ENCODE results near the gene TPP2. TPM values are rescaled to one million over a fixed set of nuclear protein-coding genes. Genes with fewer than 3 reads are reported as not detected.

Gene TPP2
- total RNA-seq, 1 experiment from 2014 or later = 58.9 TPM

- H3K4me3 Mint-ChIP-seq (ENCODE audit: unreplicated experiment) = no peak overlapping the region
- no TSS peak for BruUV-seq (replicated peaks)
Observed at GRCh38 chr13:102651892-102652291, 55.1 kb downstream of the TPP2 start.

DNA sequence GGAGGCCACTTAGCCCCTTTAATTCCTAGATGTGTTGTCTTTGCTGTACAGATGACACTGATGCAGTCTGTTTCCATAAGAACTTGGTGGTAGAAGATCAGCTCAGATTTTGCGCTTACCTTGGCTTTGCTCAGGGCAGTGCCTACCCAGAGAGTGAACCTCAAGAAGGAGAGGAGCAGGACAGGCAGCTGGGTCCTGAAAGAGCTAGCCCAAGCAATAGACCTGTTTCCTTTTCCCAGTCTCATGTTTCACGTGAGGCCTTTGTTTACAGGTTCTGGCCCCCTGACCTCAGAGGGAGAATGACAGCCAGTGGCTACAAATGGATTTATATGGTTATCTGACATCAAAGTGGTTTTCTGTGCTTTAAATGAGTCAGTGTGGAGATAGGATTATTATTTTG is 58.0 kb downstream of the TPP2 start:
- no TSS peak for BruUV-seq (replicated peaks)
- Histone ChIP-seq H3K27me3 (replicated peaks; ENCODE audit: control insufficient read depth, insufficient read depth, low read length) (no peaks in the 10 kb centered on the region), H3K4me3 (ENCODE audit: low read depth, low read length) (no peak overlapping the region), H3K36me3 (ENCODE audit: control insufficient read depth, insufficient read depth, low read length) (peaks cover 3% of the 10 kb centered on the region), H3K4me1 (peaks cover 30% of the 10 kb centered on the region), H3K9me3 (peaks cover 14% of the 10 kb centered on the region; the same call in 1 of the 2 replicates)
- CTCF ChIA-PET = interaction anchor here (0.7 kb wide), 1 partner anchor 70 kb away, joined by 4 read pairs; no protein-coding TSS in a partner anchor
- Mint-ChIP-seq H3K36me3 (ENCODE audit: insufficient read depth, unreplicated experiment) (peaks cover 28% of the 10 kb centered on the region), H3K4me1 (ENCODE audit: low read depth, unreplicated experiment) (peaks cover 7% of the 10 kb centered on the region), H3K27ac (ENCODE audit: unreplicated experiment) (no peak overlapping the region), H3K4me3 (ENCODE audit: unreplicated experiment) (no peak overlapping the region), H3K9me3 (ENCODE audit: unreplicated experiment) (peaks cover 14% of the 10 kb centered on the region), H3K27me3 (ENCODE audit: insufficient read depth, unreplicated experiment) (no peaks in the 10 kb centered on the region)
- POLR2A ChIA-PET = interaction anchor here (0.6 kb wide), 1 partner anchor 58 kb away, joined by 3 read pairs; the partner anchor contains the start of gene TPP2
- DNase-seq = no peak
- intact Hi-C loops (cut with micrococcal nuclease; ENCODE audit: unreplicated experiment) = loop anchor here (5.0 kb wide), 1 partner anchor 193 kb away; the partner anchor contains the start of gene ERCC5
- TF ChIP-seq, protein P1, sequence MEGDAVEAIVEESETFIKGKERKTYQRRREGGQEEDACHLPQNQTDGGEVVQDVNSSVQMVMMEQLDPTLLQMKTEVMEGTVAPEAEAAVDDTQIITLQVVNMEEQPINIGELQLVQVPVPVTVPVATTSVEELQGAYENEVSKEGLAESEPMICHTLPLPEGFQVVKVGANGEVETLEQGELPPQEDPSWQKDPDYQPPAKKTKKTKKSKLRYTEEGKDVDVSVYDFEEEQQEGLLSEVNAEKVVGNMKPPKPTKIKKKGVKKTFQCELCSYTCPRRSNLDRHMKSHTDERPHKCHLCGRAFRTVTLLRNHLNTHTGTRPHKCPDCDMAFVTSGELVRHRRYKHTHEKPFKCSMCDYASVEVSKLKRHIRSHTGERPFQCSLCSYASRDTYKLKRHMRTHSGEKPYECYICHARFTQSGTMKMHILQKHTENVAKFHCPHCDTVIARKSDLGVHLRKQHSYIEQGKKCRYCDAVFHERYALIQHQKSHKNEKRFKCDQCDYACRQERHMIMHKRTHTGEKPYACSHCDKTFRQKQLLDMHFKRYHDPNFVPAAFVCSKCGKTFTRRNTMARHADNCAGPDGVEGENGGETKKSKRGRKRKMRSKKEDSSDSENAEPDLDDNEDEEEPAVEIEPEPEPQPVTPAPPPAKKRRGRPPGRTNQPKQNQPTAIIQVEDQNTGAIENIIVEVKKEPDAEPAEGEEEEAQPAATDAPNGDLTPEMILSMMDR (IDR thresholded peaks at IDR 0.05; ENCODE audit: insufficient read depth in 1 of 2, low read depth in 1 of 2, low read length in 1 of 2, severe bottlenecking in 1 of 2, unreplicated experiment in 1 of 2) = no peak

More at GRCh38 chr13:102651892-102652291, 55.1 kb downstream of the TPP2 start:
- H3K27me3 ChIP-seq (replicated peaks; ENCODE audit: control insufficient read depth, insufficient read depth, low read length) = no peaks in the 10 kb centered on the region
- H3K27ac Mint-ChIP-seq (ENCODE audit: unreplicated experiment) = peak overlapping the region; percentile 57
- H3K9me3 Mint-ChIP-seq (ENCODE audit: unreplicated experiment) = no peaks in the 10 kb centered on the region
- H3K27me3 Mint-ChIP-seq (ENCODE audit: insufficient read depth, unreplicated experiment) = no peaks in the 10 kb centered on the region
- intact Hi-C loops (cut with micrococcal nuclease; ENCODE audit: unreplicated experiment) = loop anchor here (1.0 to 5.0 kb wide), 4 partner anchors 16 to 195 kb away; partner anchors contain the start of genes ERCC5 and TPP2
- DNase-seq = no peak
- peaks cover 32% of the 10 kb centered on the region for H3K4me1 ChIP-seq
- peaks cover 7% of the 10 kb centered on the region for H3K4me1 Mint-ChIP-seq (ENCODE audit: low read depth, unreplicated experiment)
- TF ChIP-seq, protein P1 (IDR thresholded peaks at IDR 0.05; ENCODE audit: insufficient read depth in 1 of 2, low read depth in 1 of 2, low read length in 1 of 2, severe bottlenecking in 1 of 2, unreplicated experiment in 1 of 2) = no peak
- H3K4me3 ChIP-seq (ENCODE audit: low read depth, low read length) = no peak overlapping the region
- H3K9me3 ChIP-seq = no peaks in the 10 kb centered on the region
- ChIA-PET POLR2A (interaction anchor here (0.6 kb wide), 1 partner anchor 1046 kb away, joined by 4 read pairs; no protein-coding TSS in a partner anchor), CTCF (interaction anchor here (2.6 kb wide), 1 partner anchor 73 kb away, joined by 12 read pairs; no protein-coding TSS in a partner anchor)
- H3K36me3 Mint-ChIP-seq (ENCODE audit: insufficient read depth, unreplicated experiment) = peaks cover 28% of the 10 kb centered on the region
- H3K36me3 ChIP-seq (ENCODE audit: control insufficient read depth, insufficient read depth, low read length) = peaks cover 2% of the 10 kb centered on the region; the same call in 1 of the 2 replicates

DNA sequence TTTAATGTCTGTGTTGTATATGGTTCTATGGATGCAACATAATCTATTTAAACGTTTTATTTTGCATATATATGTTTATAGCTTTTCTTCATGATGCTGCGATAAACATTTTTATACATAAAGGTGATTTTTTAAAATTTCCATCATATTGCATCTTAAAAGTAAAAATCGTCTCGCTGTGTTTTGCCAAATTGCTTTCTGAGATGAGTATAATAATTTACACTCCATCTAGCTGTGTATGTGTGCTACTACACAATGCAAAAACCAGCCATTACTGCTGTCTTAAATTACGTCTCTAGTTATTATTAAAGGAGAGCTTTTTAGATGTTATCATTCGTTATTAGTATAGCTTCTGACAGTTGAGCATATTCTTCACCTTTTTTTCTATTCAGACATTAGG is 60.8 kb downstream of the TPP2 start:
- peaks cover 15% of the 10 kb centered on the region; the same call in 1 of the 2 replicates for H3K9me3 ChIP-seq
- no peak overlapping the region for H3K4me3 Mint-ChIP-seq (ENCODE audit: unreplicated experiment)
- peaks cover 8% of the 10 kb centered on the region for H3K4me1 ChIP-seq
- peaks cover 3% of the 10 kb centered on the region for H3K36me3 ChIP-seq (ENCODE audit: control insufficient read depth, insufficient read depth, low read length)
- peaks cover 25% of the 10 kb centered on the region for H3K9me3 Mint-ChIP-seq (ENCODE audit: unreplicated experiment)
- no peak overlapping the region for H3K4me3 ChIP-seq (ENCODE audit: low read depth, low read length)
- peaks cover 51% of the 10 kb centered on the region for H3K36me3 Mint-ChIP-seq (ENCODE audit: insufficient read depth, unreplicated experiment)
- no peak for DNase-seq
- ChIA-PET POLR2A (no interaction called here), CTCF (no interaction called here)
- no peak overlapping the region for H3K27ac Mint-ChIP-seq (ENCODE audit: unreplicated experiment)
- no peaks in the 10 kb centered on the region for H3K4me1 Mint-ChIP-seq (ENCODE audit: low read depth, unreplicated experiment)
- TF ChIP-seq, protein P1 (IDR thresholded peaks at IDR 0.05; ENCODE audit: insufficient read depth in 1 of 2, low read depth in 1 of 2, low read length in 1 of 2, severe bottlenecking in 1 of 2, unreplicated experiment in 1 of 2) = peak in 1 of 2 experiments; percentile 29
- no peaks in the 10 kb centered on the region for H3K27me3 Mint-ChIP-seq (ENCODE audit: insufficient read depth, unreplicated experiment)
- BruUV-seq (replicated peaks) = no TSS peak
- no peaks in the 10 kb centered on the region for H3K27me3 ChIP-seq (replicated peaks; ENCODE audit: control insufficient read depth, insufficient read depth, low read length)
- intact Hi-C loops (cut with micrococcal nuclease; ENCODE audit: unreplicated experiment) = no loop called here
